Measurements from ENCODE around the gene VAMP4.
"Not testable (repeated sequence)": the region's sequence is repeated elsewhere in the genome, so short reads cannot be mapped to it uniquely, and the experiment has no call there.

VAMP4 gene

GRCh38 chr1:171748651-171749050 is 6.8 kb upstream of the VAMP4 start:
- no peak for DNase-seq

GRCh38 chr1:171744986-171745385 is 3.1 kb upstream of the VAMP4 start:
- no peak for DNase-seq

GRCh38 chr1:171743081-171743870 is 1.4 kb upstream of the VAMP4 start:
- DNase-seq = no peak

- DNase-seq = peak; percentile 13
These were observed 685 bp upstream of the VAMP4 start for GRCh38 chr1:171742577-171742922.

GRCh38 chr1:171740987-171741871 is 636 bp downstream of the VAMP4 start:
- no peak for DNase-seq

GRCh38 chr1:171740356-171740863 is 1.5 kb downstream of the VAMP4 start:
- no peak for DNase-seq

GRCh38 chr1:171739656-171740055 is 2.2 kb downstream of the VAMP4 start:
- no peak for DNase-seq

GRCh38 chr1:171738911-171739310 is 3.0 kb downstream of the VAMP4 start:
- DNase-seq = no peak

GRCh38 chr1:171736196-171736595 is 5.7 kb downstream of the VAMP4 start:
- DNase-seq = no peak

GRCh38 chr1:171730052-171730451 is 11.8 kb downstream of the VAMP4 start:
- DNase-seq = no peak

- DNase-seq = no peak
These were observed 14.1 kb downstream of the VAMP4 start for GRCh38 chr1:171727778-171728177.

GRCh38 chr1:171723180-171723579 is 18.7 kb downstream of the VAMP4 start:
- not testable (repeated sequence) for DNase-seq

GRCh38 chr1:171718848-171719247 is 23.0 kb downstream of the VAMP4 start:
- no peak for DNase-seq

- DNase-seq = no peak
These were observed 23.6 kb downstream of the VAMP4 start for GRCh38 chr1:171718216-171718615.

- no peak for DNase-seq
These were observed 24.7 kb downstream of the VAMP4 start for GRCh38 chr1:171717062-171717718.

- DNase-seq = no peak
These were observed 25.2 kb downstream of the VAMP4 start for GRCh38 chr1:171716616-171717015.

GRCh38 chr1:171715813-171716251 is 26.0 kb downstream of the VAMP4 start:
- DNase-seq = no peak

- no peak for DNase-seq
These were observed 29.5 kb downstream of the VAMP4 start for GRCh38 chr1:171712341-171712740.

- no peak for DNase-seq
These were observed 30.2 kb downstream of the VAMP4 start for GRCh38 chr1:171711643-171712042.

- DNase-seq = no peak
These were observed 34.3 kb downstream of the VAMP4 start for GRCh38 chr1:171707583-171707982.

GRCh38 chr1:171702598-171702997 is 39.3 kb downstream of the VAMP4 start:
- DNase-seq = no peak

GRCh38 chr1:171699531-171699930 is 42.3 kb downstream of the VAMP4 start:
- DNase-seq = no peak

GRCh38 chr1:171695772-171696171 is 46.1 kb downstream of the VAMP4 start:
- not testable (repeated sequence) for DNase-seq
